Smooth muscle cell of trachea (primary cell): ENCODE results near the gene IDUA. TPM values are rescaled to one million over a fixed set of nuclear protein-coding genes. Genes with fewer than 3 reads are reported as not detected.

Source experiments
- total RNA-seq: library from RNA; depleted of rRNA; stranded (reverse); fragments of >200 nt; gene quantifications from 2 replicates; pipeline ENCODE4 v1.2.1, GENCODE V29; 2014

IDUA gene
- total RNA-seq = 11.6 and 29.1 TPM in 2 replicates

DNA sequence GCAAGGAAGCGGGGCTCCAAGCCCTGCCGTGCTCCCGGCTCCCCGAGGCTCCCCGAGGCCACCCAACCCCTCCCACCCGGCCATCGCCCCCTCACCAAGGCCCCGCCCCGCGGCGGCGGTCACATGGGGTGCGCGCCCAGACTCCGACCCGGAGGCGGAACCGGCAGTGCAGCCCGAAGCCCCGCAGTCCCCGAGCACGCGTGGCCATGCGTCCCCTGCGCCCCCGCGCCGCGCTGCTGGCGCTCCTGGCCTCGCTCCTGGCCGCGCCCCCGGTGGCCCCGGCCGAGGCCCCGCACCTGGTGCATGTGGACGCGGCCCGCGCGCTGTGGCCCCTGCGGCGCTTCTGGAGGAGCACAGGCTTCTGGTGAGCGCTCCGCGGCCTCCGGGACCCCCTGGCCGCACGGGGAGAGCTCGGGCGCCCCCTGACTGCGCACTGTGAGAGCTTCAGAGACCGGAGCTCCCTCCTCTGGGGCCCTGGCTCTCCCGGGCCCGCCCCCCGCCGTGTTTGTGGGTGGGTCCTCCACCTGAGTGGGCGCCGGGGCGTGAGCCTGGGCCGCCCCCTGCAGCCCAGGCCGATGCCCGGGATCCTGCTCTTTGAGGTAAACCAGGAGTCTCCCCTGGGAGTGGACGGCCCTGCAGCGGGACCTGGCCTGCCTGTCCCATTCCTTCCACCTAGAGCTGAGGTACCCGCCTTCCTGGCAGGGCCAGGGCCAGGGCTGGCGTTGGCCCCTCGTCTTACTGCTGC, at the start of gene IDUA:
Gene IDUA (plus strand): TSS at position 166 of the 745 bp plus-strand sequence. CDS start 41 bp downstream, at position 207.

DNA sequence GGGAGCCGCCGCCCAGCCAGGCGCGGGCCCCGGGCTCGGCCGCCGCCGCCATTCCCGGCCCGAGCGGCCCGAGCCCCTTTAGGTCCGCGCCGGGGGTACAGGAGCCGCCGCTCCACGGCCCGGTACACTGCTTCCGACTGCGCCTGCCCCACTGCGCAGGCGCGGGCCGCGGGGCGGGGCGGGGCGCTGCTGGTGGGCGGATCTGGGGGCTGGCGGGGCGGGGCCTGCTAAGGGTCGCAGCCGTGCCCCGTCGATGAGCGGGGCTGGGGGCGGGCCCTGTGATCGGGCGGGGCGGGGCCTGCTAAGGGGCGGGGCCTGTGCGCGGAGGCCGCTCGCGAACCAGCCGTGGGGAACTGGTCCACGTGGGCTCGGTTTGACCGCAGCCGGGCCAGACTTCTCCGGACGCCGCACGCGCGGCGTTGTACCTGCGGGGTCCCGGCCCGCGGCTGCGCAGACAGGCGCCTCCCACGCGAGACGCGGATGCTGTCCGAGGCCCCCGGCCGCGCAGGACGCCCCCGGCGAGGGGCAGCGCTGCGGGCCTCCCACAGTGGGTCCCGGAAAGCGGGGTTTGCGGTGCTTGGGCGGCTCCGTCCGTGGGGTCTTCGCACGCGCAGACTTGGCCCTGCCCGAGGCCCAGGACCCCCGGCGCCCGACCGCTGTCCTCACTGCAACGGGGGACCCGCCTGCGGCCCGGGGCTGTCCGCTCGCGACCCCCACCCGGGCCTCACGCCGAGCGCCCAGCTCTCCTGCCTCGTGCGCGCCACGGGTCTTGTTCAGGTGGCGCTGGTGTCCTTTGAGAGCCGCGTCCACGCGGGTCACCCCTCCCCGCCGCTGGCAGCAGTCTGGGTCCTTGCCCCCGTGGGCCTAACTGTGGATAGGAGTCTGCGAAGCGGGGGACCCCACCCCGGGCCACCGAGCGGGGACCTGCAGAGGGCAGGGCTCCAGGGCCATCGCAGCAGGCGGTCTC, 13.1 kb upstream of the IDUA start, which contains the start of gene DGKQ:
Gene DGKQ (minus strand): TSS at position 139 of the 967 bp plus-strand sequence. CDS start 87 bp downstream, at position 52.

DNA sequence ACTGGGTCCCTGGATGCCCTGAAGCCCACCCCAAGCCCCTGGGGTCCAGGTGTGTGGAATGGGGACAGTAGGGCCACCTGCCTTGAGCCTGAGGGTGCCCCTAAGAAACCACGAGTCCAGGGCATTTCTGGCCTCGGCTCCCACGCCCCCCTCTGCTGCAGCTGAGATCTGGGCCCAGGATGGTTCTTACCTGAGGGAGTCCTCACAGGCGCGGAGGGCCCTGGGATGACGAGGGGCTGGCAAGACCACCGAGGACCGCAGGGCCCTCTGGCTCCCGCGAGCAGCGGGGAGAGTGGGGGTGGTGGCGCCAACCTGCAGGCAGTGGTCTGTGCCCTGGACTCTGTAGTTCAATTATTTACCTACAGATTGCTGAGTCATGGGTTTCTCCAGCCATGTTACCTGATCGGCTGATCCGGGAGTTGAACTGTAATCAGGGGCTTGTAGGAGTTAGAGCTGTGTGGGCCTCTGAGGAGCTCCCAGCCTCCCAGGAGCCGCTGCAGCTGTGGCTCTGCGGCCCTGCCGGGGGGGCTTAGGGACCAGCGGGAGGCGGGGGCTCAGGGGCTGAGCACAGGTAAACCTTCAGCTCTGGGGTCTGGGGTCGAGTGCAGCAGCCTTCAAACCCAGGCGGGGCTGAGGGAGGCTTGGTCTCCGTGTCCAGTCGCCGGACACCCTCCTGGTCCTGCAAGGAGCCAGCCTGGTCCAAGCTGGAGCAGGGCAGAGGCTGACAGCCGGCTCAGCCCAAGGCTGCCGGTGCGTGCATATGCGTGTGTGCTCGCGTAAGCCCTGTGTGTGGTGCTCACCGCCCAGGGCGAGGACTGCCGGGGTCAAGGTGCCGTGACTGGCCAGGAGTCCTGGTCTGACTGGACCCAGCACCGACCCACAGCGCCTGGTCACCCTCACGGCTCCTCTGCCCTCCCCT, 6.5 kb downstream of the IDUA start, which contains the start of gene SLC26A1:
Gene SLC26A1 (minus strand): TSS at position 294 of the 919 bp plus-strand sequence. CDS start 1,701 bp downstream, outside the sequence.

DNA sequence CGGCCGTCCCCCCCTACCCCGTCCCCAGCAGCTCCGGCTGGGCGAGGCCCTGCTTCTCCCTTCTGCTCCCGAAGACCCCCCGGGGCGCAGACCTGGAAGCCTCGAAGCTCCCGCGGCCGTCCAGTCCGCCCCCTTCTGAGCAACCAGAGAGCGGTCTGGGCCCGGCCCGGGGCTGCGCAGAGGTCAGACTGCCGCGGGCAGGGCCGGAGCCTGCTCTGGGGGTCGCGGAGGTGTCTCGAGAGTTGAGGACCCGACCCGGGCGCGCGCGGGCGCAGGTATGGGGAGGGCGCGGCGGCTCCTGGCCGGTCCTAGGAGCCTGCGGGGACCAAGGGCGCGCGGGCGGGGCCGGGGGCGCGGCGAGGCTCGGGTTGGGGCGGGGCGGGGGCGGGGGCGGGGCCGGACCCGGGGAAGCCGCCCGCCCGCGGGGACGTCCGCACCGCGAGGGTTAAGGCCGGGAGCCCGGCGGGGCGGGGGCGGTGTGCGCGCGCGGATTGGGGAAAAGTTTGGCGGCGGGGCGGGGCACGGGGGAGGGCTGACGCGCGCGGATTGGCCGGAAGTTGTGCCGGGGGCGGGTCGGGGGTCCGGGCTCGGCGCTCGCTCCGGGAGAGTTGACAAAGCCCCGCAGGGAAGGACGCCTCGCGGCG, 24.3 kb downstream of the IDUA start, which contains the start of gene FGFRL1:
Gene FGFRL1 (plus strand): TSS at position 605 of the 644 bp plus-strand sequence. CDS start 860 bp downstream, outside the sequence.

Other genes starting within 250 kb of the IDUA start
- 0.17 TPM in 1 of 2 replicates, not detected in the other for gene CPLX1, start 160.9 kb upstream of the IDUA start, total RNA-seq
- gene GAK, start 54.7 kb upstream of the IDUA start, total RNA-seq = 69.8 and 84.0 TPM in 2 replicates
- gene TMEM175, start 54.6 kb upstream of the IDUA start, total RNA-seq = 14.8 and 23.2 TPM in 2 replicates
- 17.0 and 27.8 TPM in 2 replicates for gene DGKQ, start 13.5 kb upstream of the IDUA start, total RNA-seq
- gene SLC26A1, start 6.4 kb downstream of the IDUA start, total RNA-seq = 0.33 and 0.44 TPM in 2 replicates
- gene FGFRL1, start 24.6 kb downstream of the IDUA start, total RNA-seq = 12.5 and 34.4 TPM in 2 replicates
- 1.5 and 4.6 TPM in 2 replicates for gene RNF212, start 126.5 kb downstream of the IDUA start, total RNA-seq
- gene SPON2, start 185.5 kb downstream of the IDUA start, total RNA-seq = 846 and 1,031 TPM in 2 replicates